PC-9 (cell line): ENCODE measurements around the gene RASGRF1.

Experiments
- CTCF ChIP-seq: fragments of 200-600 bp; sonication (generic); conservative IDR thresholded peaks from 2 replicates; pipeline ENCODE4 v1.6.1; 2017; ENCODE audit warnings: mixed run types, antibody characterized with exemption, mild to moderate bottlenecking, moderate library complexity
- EZH2 ChIP-seq: fragments of 200-600 bp; sonication (generic); IDR thresholded peaks from 2 replicates; pipeline ENCODE4 v1.8.0; 2017; ENCODE audit warnings: antibody characterized with exemption, low read depth

- no peak for TF ChIP-seq EZH2
- TF ChIP-seq CTCF, result no peak
These were observed 24.0 kb downstream of the RASGRF1 start for GRCh38 chr15:79066391-79067071.
